Spleen (tissue), 11 donors: Measurements from ENCODE around the gene CDKN2C. TPM values are rescaled to one million over a fixed set of nuclear protein-coding genes. Genes with fewer than 3 reads are reported as not detected.
"Not testable (repeated sequence)": the region's sequence is repeated elsewhere in the genome, so short reads cannot be mapped to it uniquely, and the experiment has no call there.

Experiments used
- DNase-seq: peaks from one replicate; pipeline ENCODE4 v3.0.0-alpha.2; 2020
- H3K27ac ChIP-seq, 8 donors: fragments of 200-600 bp; sonication (generic) in 7 of 8; 1 replicate in 4 of 8; 2 replicates in 4 of 8; pipeline versions ENCODE4 v1.5.0 to v1.8.0; 2016 to 2021; ENCODE audit warnings: inconsistent platforms in 4 of 8, mild to moderate bottlenecking in 4 of 8, moderate library complexity in 1 of 8
- H3K27me3 ChIP-seq, 7 donors: fragments of 200-600 bp; sonication (generic) in 6 of 7; replicated peaks in 1 of 7; 1 replicate in 4 of 7; 2 replicates in 3 of 7; pipeline versions ENCODE4 v1.5.0 to v1.8.0; 2016 to 2021; ENCODE audit warnings: inconsistent platforms in 3 of 7, mild to moderate bottlenecking in 1 of 7
- H3K36me3 ChIP-seq, 6 donors: fragments of 200-600 bp; sonication (generic) in 5 of 6; 1 replicate in 4 of 6; 2 replicates in 2 of 6; pipeline versions ENCODE4 v1.5.0 to v1.8.0; 2016 to 2021; ENCODE audit warnings: inconsistent platforms in 2 of 6
- H3K4me1 ChIP-seq, 6 donors: fragments of 200-600 bp; sonication (generic) in 5 of 6; 1 replicate in 3 of 6; 2 replicates in 3 of 6; pipeline versions ENCODE4 v1.5.0 to v1.8.0; 2016 to 2021; ENCODE audit warnings: inconsistent platforms in 3 of 6
- H3K4me3 ChIP-seq, 8 donors: fragments of 200-600 bp; sonication (generic) in 7 of 8; 1 replicate in 4 of 8; 2 replicates in 4 of 8; pipeline versions ENCODE4 v1.5.0 to v1.8.0; 2016 to 2021; ENCODE audit warnings: inconsistent platforms in 4 of 8, mild to moderate bottlenecking in 4 of 8, moderate library complexity in 2 of 8
- H3K9me3 ChIP-seq, 8 donors: fragments of 200-600 bp; sonication (generic) in 7 of 8; 1 replicate in 4 of 8; 2 replicates in 4 of 8; pipeline versions ENCODE4 v1.5.0 to v1.8.0; 2016 to 2021; ENCODE audit warnings: inconsistent platforms in 4 of 8
- POLR2A ChIP-seq, 3 donors: fragments of 450-650 bp; IDR thresholded peaks; one replicate each; pipeline ENCODE4 v1.5.1; 2017; ENCODE audit warnings: antibody characterized with exemption in 3 of 3, mild to moderate bottlenecking in 1 of 3
- POLR2AphosphoS5 ChIP-seq, 3 donors: sonication (generic); formaldehyde crosslinking; IDR thresholded peaks; one replicate each; pipeline ENCODE4 v1.5.1; 2017; ENCODE audit warnings: antibody characterized with exemption in 3 of 3
- WGBS, 5 donors: extraction: QIAGEN DNeasy Blood & Tissue Kit in 3 of 5; methylation state at CpG; one replicate each; pipeline versions ENCODE4 v1.1.5 to v1.1.7; 2013 to 2018; 5-methylcytosine and 5-hydroxymethylcytosine counted together
- intact Hi-C: fragments of 100-400 bp; cut with DNase I; formaldehyde crosslinking; loops from one replicate; pipeline ENCODE4 v1.15.0; 2023; ENCODE audit warnings: low total_unique reads
- polyA plus RNA-seq, 3 donors: library from polyadenylated mRNA; stranded (reverse); fragments of 200-250 nt; gene quantifications; one replicate each; pipeline ENCODE4 v1.2.1, GENCODE V29; 2013
- total RNA-seq, 7 donors: library from RNA; depleted of rRNA in 3 of 7; stranded (reverse); fragments of >200 nt in 3 of 7; fragmentation: NEBNext Ultra II Directional in 4 of 7; extraction: Animal tissue kit (Norgen Biotek cat#: 25700) in 4 of 7; gene quantifications; one replicate each; pipeline versions ENCODE4 v1.1.0 to v1.2.1, GENCODE V29; 2016 to 2021
- TF ChIP-seq, protein P1 (sequence below), 11 experiments: fragments of 200-600 bp in 7 of 11; fragments of 450-650 bp in 4 of 11; sonication (generic) in 4 of 11; IDR thresholded peaks in 8 of 11; conservative IDR thresholded peaks in 3 of 11; 1 replicate in 7 of 11; 2 replicates in 4 of 11; pipeline versions ENCODE4 v1.4.0 to v1.8.0; 2016 to 2021; ENCODE audit warnings: antibody characterized with exemption in 11 of 11, inconsistent platforms in 4 of 11, mild to moderate bottlenecking in 1 of 11
- donor health status: healthy with polysubstance abuse.
- donor health status: DM: no; HTN: no; CAD: no; lungs with moderate emphysema.
- donor health status: DM: no; HTN: no; CAD: no.
- donor health status: Bipolar disorder and iron deficiency.
- donor health status: healthy.
- donor health status: DM: no; HTN: no; CAD: no.
- donor health status: DM: yes; HTN: yes; CAD: no.

The CDKN2C gene
- total and polyA plus RNA-seq, 10 donors = 6.9 to 18.2 (median 11.4) TPM

DNA sequence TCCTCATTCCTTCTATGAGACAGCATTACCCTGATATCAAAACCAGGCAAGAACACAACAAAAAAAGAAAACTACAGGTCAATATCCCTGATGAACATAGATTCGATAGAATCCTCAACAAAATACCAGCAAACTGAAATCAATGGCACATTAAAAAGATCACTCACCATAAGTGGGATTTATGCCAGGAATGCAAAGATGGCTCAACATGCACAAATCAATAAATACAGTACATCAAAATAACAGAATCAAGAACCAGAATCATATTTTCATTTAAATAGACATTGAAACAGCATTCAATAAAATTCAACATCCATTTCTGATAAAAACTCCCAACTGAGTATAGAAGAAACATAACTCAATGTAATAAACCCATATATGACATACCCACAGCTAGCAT, 46.5 kb upstream of the CDKN2C start:
- no peak for DNase-seq
- H3K9me3 ChIP-seq = peaks cover 0 to 40% (median 23%) of the 10 kb centered on the region in 8 donors
- WGBS, 5 donors = 94 to 100% (median 98%) methylated on average over 1 of the region's 1 CpG
- H3K4me3 ChIP-seq = no peak overlapping the region
- no peaks in the 10 kb centered on the region for H3K27me3 ChIP-seq
- TF ChIP-seq, protein P1, sequence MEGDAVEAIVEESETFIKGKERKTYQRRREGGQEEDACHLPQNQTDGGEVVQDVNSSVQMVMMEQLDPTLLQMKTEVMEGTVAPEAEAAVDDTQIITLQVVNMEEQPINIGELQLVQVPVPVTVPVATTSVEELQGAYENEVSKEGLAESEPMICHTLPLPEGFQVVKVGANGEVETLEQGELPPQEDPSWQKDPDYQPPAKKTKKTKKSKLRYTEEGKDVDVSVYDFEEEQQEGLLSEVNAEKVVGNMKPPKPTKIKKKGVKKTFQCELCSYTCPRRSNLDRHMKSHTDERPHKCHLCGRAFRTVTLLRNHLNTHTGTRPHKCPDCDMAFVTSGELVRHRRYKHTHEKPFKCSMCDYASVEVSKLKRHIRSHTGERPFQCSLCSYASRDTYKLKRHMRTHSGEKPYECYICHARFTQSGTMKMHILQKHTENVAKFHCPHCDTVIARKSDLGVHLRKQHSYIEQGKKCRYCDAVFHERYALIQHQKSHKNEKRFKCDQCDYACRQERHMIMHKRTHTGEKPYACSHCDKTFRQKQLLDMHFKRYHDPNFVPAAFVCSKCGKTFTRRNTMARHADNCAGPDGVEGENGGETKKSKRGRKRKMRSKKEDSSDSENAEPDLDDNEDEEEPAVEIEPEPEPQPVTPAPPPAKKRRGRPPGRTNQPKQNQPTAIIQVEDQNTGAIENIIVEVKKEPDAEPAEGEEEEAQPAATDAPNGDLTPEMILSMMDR (IDR thresholded peaks at IDR 0.05 in 8 of 11, conservative IDR thresholded peaks at IDR 0.05 in 3 of 11) = no peak
- TF ChIP-seq POLR2A (IDR thresholded peaks at IDR 0.05) (no peak), POLR2AphosphoS5 (IDR thresholded peaks at IDR 0.05) (no peak)
- H3K4me1 ChIP-seq = no peaks in the 10 kb centered on the region
- H3K36me3 ChIP-seq = peaks cover 0 to 9% (median 0%) of the 10 kb centered on the region in 6 donors
- intact Hi-C loops = loop anchor here (10.0 kb wide), 1 partner anchor 121 kb away; no protein-coding TSS in a partner anchor
- H3K27ac ChIP-seq = no peak overlapping the region

DNA sequence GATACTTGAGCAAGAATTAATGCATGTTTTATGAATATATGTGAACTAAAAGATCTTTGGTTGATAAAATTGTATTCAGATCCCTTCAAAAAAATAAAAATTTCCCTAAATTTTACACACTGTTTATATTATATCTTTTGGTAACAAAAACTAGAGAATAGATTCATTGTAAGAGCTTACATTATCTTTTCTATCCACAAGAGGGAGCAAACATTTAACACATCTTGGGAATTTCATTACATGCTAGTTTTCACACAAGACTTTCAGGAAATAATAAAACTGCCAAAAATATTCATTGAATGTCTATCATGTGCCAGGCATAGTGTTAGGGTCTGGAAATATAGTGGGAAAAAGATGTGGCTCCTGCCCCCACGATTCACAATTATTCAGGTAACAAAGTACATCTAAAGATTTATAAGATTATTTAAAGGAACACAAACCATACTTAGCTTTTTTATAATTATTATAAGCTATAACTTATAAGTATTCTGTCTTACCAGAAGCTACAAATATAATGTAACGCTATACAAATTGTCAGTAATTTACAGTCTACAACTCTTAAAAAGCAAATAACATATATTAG, 40.6 kb upstream of the CDKN2C start:
- intact Hi-C loops = loop anchor here (10.0 kb wide), 1 partner anchor 115 kb away; no protein-coding TSS in a partner anchor
- peaks cover 0 to 8% (median 4%) of the 10 kb centered on the region in 8 donors for H3K9me3 ChIP-seq
- peaks cover 0 to 9% (median 0%) of the 10 kb centered on the region in 6 donors for H3K36me3 ChIP-seq
- DNase-seq = no peak
- H3K27me3 ChIP-seq = no peaks in the 10 kb centered on the region
- no peak overlapping the region for H3K27ac ChIP-seq
- 51 to 66% (median 57%) methylated on average over 2 of the region's 2 CpGs for WGBS, 5 donors
- H3K4me3 ChIP-seq = no peak overlapping the region
- peaks cover 0 to 13% (median 0%) of the 10 kb centered on the region in 6 donors for H3K4me1 ChIP-seq
- TF ChIP-seq, protein P1 (IDR thresholded peaks at IDR 0.05 in 8 of 11, conservative IDR thresholded peaks at IDR 0.05 in 3 of 11) = peak in 10 of 11 experiments; percentile 29 to 62 (median 53)
- TF ChIP-seq POLR2AphosphoS5 (IDR thresholded peaks at IDR 0.05) (no peak), POLR2A (IDR thresholded peaks at IDR 0.05) (no peak)

DNA sequence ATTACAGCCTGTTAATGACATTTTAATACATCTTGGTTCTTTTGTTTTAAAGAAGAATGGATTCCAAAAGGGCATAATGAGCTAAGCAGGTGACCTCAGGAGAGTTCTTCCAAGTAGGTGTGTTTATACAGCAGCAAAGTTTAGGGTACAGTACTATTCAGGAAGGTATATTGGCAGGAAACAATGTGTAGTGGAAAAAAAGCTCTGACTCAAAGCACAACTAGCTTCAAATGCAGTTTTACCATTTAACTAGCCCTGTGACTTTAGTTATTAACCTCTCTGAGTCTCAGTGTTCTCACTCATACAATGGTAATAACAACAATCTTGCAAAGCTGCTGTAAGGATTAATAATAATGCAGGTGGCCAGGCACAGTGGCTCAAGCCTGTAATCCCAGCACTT, 39.9 kb upstream of the CDKN2C start:
- Histone ChIP-seq H3K4me3 (no peak overlapping the region), H3K36me3 (peaks cover 0 to 9% (median 0%) of the 10 kb centered on the region in 6 donors), H3K27ac (no peak overlapping the region), H3K9me3 (peaks cover 0 to 4% (median 2%) of the 10 kb centered on the region in 8 donors), H3K27me3 (no peaks in the 10 kb centered on the region), H3K4me1 (peaks cover 0 to 13% (median 0%) of the 10 kb centered on the region in 6 donors)
- intact Hi-C loops = no loop called here
- TF ChIP-seq, protein P1 (IDR thresholded peaks at IDR 0.05 in 8 of 11, conservative IDR thresholded peaks at IDR 0.05 in 3 of 11) = no peak
- TF ChIP-seq POLR2AphosphoS5 (IDR thresholded peaks at IDR 0.05) (no peak), POLR2A (IDR thresholded peaks at IDR 0.05) (no peak)
- DNase-seq = no peak

DNA sequence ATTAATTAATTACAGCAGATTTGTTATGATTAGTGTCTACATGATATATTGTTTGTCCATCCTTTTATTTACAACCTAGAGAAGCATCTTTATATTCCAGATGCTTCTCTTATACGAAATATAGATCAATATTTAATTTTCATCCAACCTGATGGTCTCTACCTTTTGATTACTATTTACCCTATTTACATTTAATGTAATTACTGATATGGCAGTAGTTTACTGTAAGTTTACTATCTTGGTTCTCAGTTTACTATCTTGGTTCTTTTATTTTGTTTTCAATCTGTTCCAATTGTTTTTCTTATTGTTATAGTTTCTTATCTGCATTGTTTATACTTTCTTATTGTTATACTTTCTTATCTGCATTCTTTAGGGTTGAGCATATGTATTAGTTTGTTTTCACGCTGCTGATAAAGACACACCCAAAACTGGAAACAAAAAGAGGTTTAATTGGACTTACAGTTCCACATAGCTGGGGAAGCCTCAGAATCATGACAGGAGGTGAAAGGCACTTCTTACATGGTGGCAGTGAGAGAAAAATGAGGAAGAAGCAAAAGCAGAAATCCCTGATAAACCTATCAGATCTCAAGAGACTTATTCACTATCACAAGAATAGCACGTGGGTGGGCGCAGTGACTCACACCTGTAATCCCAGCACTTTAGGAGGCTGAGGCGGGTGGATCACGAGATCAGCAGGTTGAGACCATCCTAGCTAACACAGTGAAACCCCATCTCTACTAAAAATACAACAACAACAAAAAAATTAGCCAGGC, 38.9 kb upstream of the CDKN2C start:
- 81 to 85% (median 83%) methylated on average over 6 of the region's 6 CpGs for WGBS, 5 donors
- TF ChIP-seq, protein P1 (IDR thresholded peaks at IDR 0.05 in 8 of 11, conservative IDR thresholded peaks at IDR 0.05 in 3 of 11) = no peak
- TF ChIP-seq POLR2AphosphoS5 (IDR thresholded peaks at IDR 0.05) = no peak
- TF ChIP-seq POLR2A (IDR thresholded peaks at IDR 0.05) = no peak
- intact Hi-C loops = no loop called here
- Histone ChIP-seq H3K4me1 (peaks cover 0 to 13% (median 0%) of the 10 kb centered on the region in 6 donors), H3K27me3 (no peaks in the 10 kb centered on the region), H3K4me3 (no peak overlapping the region), H3K27ac (no peak overlapping the region), H3K9me3 (peaks cover 0 to 4% (median 2%) of the 10 kb centered on the region in 8 donors), H3K36me3 (peaks cover 0 to 9% (median 0%) of the 10 kb centered on the region in 6 donors)
- DNase-seq = no peak

DNA sequence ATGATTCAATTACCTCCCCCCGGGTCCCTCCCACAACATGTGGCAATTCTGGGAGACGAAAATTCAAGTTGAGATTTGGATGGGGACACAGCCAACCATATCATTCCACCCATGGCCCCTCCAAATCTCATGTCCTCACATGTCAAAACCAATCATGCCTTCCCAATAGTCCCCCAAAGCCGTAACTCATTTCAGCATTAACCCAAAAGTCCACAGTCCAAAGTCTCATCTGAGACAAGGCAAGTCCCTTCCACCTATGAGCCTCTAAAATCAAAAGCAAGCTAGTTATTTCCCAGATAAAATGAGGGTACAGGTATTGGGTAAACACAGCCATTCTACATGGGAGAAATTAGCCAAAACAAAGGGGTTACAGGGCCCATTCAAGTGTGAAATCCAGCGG, 38.0 kb upstream of the CDKN2C start:
- H3K4me1 ChIP-seq = peaks cover 0 to 13% (median 0%) of the 10 kb centered on the region in 6 donors
- H3K27me3 ChIP-seq, H3K9me3 ChIP-seq, H3K27ac ChIP-seq, intact Hi-C loops, H3K4me3 ChIP-seq, H3K36me3 ChIP-seq, DNase-seq: not testable (repeated sequence)
- WGBS, 5 donors = 88 to 100% (median 96%) methylated on average over 4 of the region's 4 CpGs

DNA sequence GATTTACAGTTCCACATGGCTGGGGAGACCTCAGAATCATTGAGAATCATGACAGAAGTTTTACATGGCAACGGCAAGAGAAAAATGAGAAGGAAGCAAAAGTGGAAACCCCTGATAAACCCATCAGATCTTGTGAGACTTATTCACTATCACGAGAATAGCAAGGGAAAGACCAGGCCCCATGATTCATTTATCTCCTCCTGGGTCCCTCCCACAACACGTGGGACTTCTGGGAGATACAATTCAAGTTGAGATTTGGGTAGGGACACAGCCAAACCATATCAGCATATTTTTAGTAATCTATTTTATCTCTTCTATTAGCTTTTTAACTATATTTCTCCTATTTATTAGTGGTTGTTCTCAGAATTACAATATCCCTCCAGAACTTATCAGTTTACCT, 36.3 kb upstream of the CDKN2C start:
- intact Hi-C loops, H3K4me3 ChIP-seq, H3K27ac ChIP-seq, H3K9me3 ChIP-seq, H3K36me3 ChIP-seq, DNase-seq, H3K27me3 ChIP-seq: not testable (repeated sequence)
- H3K4me1 ChIP-seq = peaks cover 0 to 13% (median 0%) of the 10 kb centered on the region in 6 donors
- 74 to 88% (median 79%) methylated on average over 3 of the region's 3 CpGs for WGBS, 5 donors
